ENCODE measurements around the gene ZSCAN31.
"Not testable (repeated sequence)": the region's sequence is repeated elsewhere in the genome, so short reads cannot be mapped to it uniquely, and the experiment has no call there.

ZSCAN31 gene

GRCh38 chr6:28335564-28336283 lies at the start of gene ZSCAN31:
Gene ZSCAN31, minus strand, starts transcription at chr6:28336148. Its CDS starts 6,465 bp downstream, at chr6:28329683.
- DNase-seq = no peak

DNA sequence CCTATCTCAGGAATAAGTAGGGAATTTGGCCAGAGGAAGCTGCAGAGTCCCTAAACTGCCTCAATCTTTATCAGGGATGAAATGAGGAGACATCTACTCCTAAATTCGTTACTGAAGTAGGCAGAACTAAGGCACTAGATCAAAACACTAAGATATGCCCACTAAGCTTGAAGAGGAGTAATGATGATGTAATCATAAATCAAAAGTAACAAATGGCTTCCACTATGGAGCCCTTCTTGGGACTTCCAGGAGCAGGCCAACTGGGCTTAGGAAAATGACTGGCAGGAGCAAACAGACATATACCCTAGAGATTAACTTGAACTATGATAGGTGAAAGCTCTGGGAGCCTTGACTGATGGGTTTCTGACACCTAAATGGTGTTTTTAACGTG lies 48.2 kb upstream of the ZSCAN31 start:
- no peak for DNase-seq

- DNase-seq = peak; percentile 33
These were observed 47.5 kb upstream of the ZSCAN31 start for GRCh38 chr6:28383235-28384142.

- no peak for DNase-seq
These were observed 44.4 kb upstream of the ZSCAN31 start for GRCh38 chr6:28380381-28380780.

GRCh38 chr6:28378644-28379043 lies 42.7 kb upstream of the ZSCAN31 start:
- no peak for DNase-seq

GRCh38 chr6:28377879-28378278 lies 41.9 kb upstream of the ZSCAN31 start:
- no peak for DNase-seq

DNA sequence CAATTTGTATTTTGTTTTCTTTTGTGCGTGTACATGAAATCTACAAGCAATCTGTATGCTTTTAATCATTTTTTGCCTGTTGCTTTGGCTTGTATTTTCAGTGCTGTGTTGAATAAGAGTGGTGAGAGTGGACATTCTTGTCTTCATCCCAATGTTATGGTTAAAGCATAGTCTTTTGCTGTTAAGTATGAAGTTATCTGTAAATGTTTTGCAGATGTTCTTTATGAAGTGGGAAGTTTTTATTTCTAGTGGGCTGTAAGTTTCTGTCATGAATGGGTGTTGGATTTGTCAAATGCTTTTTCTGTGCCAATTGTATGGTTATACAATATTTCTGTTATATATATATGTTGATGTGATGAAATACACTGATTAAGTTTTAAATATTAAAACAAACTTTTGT lies 38.0 kb upstream of the ZSCAN31 start:
- no peak for DNase-seq

- no peak for DNase-seq
These were observed 35.9 kb upstream of the ZSCAN31 start for GRCh38 chr6:28371706-28372451.

GRCh38 chr6:28371280-28371679 lies 35.3 kb upstream of the ZSCAN31 start:
- no peak for DNase-seq

- DNase-seq = no peak
These were observed 34.5 kb upstream of the ZSCAN31 start for GRCh38 chr6:28370440-28370839.

DNA sequence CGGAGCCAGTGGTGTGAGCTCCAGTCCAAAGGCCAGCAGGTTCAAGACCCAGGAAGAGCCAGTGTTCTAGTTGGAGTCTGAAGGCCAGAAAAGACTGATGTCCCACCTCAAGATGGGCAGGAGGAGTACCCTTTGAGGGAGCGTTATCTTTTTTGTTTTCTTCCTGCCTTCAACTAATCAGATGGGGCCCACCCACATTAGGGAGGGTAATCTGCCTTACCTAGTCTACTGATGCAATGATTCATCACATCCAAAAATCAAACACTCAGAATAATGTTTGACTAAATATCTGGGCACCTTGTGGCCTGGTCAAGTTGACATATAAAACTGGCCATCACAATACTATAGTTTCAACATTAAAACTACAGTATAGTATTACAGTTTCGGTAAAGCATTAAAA lies 33.5 kb upstream of the ZSCAN31 start:
- no peak for DNase-seq

DNA sequence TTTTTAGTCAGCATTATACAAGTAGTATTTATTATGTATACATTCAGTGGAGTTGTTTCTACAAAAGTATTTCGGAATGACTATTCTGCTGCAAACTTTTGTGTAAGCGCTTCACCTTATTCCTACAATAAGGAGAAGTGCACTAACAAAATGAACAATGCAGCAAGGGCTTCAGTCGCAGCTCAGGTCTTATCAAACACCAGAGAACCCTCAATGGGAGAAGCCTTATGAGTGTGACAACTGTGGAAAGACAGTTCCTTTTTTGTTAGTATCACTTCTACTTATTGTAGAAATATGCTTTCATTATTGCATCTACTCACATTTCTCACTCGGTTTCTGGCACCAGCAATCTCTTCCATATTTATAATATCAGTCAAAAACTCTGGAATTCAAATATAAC lies 32.6 kb upstream of the ZSCAN31 start:
- no peak for DNase-seq

DNA sequence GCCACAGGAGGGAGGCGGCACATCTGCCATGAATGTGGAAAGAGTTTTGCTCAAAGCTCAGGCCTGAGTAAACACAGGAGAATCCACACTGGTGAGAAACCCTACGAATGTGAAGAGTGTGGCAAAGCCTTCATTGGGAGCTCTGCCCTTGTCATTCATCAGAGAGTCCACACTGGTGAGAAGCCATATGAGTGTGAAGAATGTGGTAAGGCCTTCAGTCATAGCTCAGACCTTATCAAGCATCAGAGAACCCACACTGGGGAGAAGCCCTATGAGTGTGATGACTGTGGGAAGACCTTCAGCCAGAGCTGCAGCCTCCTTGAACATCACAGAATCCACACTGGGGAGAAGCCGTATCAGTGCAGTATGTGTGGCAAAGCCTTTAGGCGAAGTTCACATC lies 29.6 kb upstream of the ZSCAN31 start:
- not testable (repeated sequence) for DNase-seq

GRCh38 chr6:28360961-28361360 lies 25.0 kb upstream of the ZSCAN31 start:
- no peak for DNase-seq

GRCh38 chr6:28359562-28359961 lies 23.6 kb upstream of the ZSCAN31 start:
- not testable (repeated sequence) for DNase-seq

DNA sequence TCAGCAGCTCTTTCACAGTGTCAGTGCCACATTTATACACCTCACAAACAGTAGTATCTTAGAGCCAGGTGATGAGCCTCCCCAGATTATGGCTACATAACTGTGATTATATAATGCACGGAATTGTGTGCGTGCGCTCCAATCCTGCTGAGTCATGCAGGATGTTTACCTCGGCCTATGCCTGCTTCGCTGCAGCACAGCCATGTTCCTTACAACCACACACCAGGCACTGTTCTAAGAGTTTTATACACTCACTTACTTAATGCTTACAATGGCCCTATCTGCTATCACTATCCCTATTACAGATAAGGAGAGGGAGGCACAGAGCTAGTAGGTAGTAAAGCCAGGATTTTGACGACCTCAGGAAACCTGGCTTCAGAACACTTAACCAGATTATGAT lies 21.1 kb upstream of the ZSCAN31 start:
- no peak for DNase-seq

- no peak for DNase-seq
These were observed 20.7 kb upstream of the ZSCAN31 start for GRCh38 chr6:28356666-28357020.

GRCh38 chr6:28355743-28356665 lies 20.1 kb upstream of the ZSCAN31 start:
- peak; percentile 77 for DNase-seq

DNA sequence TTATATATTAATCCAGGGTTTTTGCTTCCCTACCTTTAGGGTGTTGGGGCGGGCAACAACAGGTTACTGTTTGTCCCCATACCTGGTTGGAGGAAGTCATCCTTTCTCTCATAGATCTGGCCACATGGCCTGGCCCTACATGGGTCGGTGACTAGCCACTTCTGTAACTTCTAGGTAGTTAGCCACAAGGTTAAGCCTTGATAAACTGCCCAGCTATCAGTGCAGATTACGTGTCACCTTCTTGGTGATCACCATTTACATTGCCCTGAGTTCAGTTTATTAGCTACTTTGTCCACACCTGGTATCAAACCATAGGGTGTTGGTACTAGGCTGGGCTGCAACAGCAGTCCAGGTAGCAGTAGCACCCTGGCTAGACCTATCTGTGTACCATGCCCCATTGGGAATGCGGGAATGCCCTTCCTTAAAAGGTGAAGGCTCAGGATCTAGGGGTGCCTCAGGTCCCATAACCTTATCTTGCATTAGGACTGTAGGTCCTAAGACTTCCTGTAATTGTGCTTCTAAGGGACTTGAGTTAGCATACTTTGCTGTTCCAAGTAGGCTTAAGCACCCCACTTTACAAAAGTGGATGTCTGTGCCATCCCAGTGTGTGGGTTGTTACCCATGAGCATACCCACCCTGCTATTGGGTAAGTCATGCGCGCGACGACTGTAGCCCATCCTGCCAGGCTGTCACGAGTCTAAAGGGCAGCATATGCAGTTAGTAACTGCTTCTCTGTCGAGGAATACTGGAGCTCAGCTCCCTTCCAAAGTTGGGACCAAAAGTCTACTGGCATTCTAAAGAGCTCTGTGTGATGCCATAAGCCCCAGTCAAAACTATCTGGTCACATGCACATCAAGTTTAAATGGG lies 19.0 kb upstream of the ZSCAN31 start:
- DNase-seq = no peak

GRCh38 chr6:28353981-28354676 lies 18.2 kb upstream of the ZSCAN31 start:
- peak; percentile 63 for DNase-seq

DNA sequence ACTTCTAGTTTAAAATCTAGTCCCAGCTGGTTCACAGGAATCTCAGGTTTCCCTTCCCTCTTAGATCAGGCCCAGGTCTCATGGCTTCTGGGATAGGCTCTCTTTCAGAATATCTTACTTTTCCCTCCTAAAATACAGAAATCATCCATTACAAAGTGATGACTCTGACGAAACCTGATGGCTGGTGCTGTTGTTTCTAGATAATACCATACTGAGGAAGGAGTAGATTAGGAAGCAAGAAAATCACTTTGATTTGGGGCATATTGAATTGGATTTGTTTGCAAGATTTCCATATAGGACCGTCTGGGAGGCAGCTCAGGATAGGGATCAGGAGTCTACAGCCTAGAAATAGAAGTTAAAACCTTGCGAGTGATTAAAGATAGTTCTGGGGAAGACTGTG lies 17.4 kb upstream of the ZSCAN31 start:
- DNase-seq = no peak

Measured in NCI-H2081 treated with DMSO at 0.1 percent for 48 hours (cell line).